SHP77 (cell line): ENCODE results near the gene CADM2.
A peak's percentile ranks its signal among the peaks of the same experiment; 100 is the strongest.
"Not testable (repeated sequence)": the region's sequence is repeated elsewhere in the genome, so short reads cannot be mapped to it uniquely, and the experiment has no call there.

ENCODE experiments used
- DNase-seq, 2 experiments: peaks; one replicate each; lab custom pipeline; 2025; lab: John Stamatoyannopoulos, UW

CADM2 gene

DNA sequence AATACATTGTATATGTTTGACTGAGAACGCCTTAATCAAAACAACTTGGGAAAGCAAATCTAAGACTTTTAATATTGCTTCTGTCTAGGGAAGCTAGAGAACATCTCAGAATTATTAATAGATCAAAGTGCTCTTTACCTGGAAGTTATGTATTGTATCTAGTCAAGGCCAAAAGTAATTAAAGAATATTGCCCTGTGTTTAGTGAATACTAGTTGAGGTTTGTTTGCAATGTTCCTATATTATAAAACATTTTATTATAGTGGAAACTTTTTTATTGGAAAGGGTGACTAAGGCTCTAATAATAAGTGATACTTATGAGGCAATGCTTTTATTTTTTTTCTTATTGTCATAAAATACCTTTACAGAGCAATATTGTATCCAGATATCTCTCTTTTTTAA is 118.2 kb downstream of the CADM2 start:
- no peak for DNase-seq

DNA sequence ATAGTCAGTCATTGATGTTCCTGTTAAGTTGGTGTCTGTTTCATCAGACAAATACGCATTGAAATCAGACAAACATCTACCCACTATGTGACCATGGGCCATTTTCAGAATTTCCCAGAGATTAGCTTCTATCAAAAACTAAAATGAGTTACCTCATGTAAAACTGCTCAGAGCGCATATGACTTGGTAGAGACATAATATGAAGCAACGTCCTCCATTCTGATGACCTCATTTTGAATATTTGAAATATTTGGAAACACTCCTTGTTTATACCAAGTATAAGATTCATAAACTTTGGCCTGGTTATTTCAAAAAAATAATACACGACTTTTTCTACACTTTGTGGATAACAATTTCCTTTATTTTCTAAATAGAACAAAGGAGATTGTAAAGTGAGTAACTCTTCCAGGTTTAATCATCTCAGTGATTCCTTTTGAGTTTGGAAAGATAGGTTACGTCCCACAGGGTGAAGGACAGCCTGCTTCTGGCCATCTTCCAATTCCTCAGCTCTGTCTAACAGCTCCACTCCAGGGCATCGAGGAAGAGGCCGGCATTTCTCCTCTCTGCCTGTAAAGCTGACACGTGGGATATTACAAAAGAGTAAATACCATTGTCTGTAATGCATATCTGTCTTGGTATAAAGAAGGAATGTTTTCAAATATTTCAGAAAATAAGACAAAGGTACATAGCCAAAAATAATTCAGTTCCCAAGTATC is 122.6 kb downstream of the CADM2 start:
- peak; percentile 5 to 43 for DNase-seq

DNA sequence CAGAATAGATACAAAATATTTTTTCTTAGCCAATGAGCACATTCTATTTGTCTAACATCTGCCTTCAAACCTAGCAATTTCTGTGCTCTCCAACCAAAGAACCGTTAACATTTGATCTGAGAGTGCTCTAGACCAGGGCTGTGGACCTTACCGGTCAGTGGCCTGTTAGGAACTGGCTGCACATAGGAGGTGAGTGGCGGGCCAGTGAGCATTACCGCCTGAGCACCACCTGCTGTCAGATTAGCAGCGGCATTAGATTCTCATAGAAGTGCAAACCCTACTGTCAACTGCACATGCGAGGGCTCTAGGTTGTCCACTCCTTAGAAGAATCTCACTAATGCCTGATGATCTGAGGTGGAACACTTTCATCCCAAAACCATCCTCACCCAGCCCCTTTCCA is 131.7 kb downstream of the CADM2 start:
- no peak for DNase-seq

DNA sequence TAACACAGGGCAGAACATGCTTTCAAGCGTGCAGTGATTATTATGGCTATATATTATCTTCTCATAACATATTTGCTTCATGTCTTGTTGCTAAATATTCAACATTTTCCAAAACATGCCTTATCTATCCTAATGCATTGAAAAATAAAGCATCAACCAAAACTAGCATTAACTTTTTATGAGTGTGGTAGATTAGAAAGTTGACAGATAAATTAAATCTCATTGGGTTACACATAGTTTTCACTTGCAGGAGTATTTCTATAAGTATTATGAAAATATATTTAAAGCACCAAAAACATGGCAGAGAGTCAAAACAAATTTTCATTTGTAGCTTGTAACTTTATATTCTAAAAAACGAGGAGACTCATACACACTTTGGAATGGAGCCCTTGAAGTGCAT is 141.5 kb downstream of the CADM2 start:
- DNase-seq = no peak

DNA sequence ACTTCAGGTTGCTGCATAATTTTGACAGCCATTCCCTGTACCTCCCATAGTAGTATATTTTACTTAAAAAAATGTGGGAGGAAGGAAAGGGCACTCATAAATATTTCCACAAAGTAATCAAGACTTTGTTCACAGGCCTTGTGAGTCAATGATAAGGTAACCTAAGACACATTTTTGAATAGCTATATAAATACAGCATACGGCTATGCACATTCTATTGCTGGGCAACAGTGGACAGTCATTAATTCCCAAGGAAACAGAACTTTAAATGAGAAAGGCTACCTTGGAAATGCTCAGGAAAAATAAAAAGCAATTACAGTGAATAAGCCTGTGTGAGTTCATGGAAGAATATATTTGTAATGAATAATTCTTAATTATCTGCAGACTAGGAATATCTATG is 144.0 kb downstream of the CADM2 start:
- DNase-seq = no peak

DNA sequence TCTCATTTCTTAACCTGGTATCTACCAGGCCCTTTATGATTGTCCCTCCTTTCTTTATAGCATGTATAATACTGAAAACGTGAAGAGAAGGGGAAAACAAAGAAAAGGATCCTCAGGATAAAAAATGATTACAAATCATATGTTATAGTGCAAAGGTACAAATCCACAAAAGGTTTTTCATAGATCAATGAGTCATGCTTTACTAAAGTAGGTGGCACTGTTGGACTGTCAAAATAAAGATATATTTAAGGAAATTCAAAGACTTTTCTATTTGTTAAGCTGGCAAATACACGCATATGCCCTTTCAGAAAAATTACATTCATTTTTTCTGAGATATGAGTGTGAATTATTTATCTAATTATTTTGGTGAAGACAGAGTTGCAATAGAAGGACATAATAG is 151.6 kb downstream of the CADM2 start:
- no peak for DNase-seq

DNA sequence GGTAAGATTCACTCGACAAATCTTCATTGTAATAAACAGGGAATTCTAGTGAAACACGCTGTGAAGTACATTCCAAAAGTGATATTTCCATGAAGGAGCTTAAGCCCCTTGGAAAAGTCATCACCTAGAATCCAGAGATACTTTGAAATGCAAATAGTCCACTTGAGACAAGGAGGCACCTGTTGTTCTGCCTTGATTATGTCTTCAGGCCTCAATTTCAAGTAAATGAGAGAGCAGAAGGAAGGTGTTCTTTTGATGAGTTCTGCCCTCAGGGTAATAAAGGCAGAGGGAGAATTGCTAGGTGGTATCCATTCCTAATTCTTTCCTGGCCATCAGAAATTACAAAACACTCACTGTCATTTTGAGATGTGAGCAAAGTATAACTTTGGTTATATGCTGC is 162.1 kb downstream of the CADM2 start:
- no peak for DNase-seq

DNA sequence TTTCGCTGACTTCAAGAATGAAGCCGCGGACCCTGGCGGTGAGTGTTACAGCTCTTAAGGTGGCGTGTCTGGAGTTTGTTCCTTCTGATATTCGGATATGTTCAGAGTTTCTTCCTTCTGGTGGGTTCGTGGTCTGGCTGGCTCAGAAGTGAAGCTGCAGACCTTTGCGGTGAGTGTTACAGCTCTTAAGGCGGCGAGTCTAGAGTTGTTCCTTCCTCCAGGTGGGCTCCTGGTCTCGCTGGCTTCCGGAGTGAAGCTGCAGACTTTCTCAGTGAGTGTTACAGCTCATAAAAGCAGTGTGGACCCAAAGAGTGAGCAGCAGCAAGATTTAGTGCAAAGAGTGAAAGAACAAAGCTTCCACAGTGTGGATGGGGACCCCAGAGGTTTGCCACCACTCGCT is 174.1 kb downstream of the CADM2 start:
- not testable (repeated sequence) for DNase-seq

DNA sequence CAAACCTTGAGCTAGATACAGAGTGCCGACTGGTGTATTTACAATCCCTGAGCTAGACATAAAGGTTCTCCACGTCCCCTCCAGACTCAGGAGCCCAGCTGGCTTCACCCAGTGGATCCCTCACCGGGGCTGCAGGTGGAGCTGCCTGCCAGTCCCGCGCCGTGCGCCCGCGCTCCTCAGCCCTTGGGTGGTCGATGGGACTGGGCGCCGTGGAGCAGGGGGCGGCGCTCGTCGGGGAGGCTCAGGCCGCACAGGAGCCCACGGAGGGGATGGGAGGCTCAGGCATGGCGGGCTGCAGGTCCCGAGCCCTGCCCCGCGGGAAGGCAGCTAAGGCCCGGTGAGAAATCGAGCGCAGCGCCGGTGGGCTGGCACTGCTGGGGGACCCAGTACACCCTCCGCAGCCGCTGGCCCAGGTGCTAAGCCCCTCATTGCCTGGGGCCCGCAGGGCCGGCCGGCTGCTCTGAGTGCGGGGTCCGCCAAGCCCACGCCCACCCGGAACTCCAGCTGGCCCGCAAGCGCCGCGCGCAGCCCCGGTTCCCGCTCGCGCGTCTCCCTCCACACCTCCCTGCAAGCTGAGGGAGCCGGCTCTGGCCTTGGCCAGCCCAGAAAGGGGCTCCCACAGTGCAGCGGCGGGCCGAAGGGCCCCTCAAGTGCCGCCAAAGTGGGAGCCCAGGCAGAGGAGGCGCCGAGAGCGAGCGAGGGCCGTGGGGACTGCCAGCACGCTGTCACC is 175.1 kb downstream of the CADM2 start:
- not testable (repeated sequence) for DNase-seq

DNA sequence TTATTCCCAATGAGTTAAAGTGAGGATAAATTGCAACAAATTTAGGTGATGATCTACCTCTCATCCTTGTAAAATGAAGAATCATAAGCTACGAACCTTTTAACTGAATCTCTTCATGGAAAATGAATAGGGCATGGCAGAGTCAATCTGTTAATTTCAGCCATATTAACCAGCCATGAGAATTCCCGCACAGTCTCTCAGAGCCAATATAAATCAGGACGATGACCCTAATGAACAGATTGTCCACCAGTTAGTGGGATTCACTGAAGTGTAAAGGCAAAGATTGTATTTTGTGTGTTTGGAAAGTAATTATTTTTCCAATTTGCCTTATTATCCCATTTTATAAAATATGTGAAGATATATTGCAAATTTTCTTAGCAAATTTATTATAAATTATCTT is 183.8 kb downstream of the CADM2 start:
- no peak for DNase-seq

DNA sequence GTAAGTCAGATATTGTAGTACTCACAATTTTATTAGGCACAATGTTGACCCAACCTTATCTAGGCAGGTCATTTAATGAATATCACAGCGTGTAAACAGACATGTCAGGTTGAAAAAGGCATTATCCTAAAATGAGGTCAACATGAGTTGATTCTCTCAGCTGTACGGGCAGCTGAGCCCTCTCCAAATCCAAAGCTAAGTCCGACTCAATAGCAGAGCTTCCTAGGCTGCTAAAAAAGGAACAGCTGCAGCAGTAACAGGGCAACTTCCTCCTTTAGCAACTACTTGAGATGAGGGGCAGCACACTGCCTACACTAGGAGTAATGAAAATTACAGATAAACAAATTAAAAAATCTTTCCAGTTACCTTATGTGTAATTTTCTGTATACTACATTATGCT is 189.2 kb downstream of the CADM2 start:
- DNase-seq = peak; percentile 49 to 60

DNA sequence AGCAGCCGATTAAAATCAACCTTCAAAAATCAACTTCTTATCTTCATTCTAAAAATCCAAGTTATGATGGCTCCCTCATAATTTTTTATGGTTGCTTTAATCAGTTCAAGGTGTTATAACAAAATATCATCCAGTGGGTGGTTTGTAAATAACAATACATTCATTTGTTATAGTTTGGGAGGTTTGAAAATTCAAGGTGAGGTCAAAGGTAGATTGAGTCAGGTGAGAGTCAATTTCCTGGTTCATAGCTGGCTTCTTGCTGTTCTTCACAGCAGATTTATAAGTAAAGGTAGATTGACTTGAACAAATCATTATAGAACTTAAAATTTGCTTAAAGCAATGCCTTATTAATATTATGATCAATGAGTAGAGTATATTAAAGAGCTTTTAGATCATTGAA is 192.8 kb downstream of the CADM2 start:
- no peak for DNase-seq

DNA sequence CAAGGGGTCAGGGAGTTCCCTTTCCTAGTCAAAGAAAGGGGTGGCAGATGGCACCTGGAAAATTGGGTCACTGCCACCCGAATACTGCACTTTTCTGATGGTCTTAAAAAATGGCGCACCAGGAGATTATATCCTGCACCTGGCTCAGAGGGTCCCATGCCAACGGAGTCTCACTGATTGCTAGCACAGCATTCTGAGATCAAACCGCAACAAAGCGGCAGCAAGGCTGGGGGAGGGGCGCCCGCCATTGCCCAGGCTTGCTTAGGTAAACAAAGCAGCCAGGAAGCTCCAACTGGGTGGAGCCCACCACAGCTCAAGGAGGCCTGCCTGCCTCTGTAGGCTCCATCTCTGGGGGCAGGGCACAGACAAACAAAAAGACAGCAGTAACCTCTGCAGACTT is 194.5 kb downstream of the CADM2 start:
- DNase-seq = not testable (repeated sequence)

DNA sequence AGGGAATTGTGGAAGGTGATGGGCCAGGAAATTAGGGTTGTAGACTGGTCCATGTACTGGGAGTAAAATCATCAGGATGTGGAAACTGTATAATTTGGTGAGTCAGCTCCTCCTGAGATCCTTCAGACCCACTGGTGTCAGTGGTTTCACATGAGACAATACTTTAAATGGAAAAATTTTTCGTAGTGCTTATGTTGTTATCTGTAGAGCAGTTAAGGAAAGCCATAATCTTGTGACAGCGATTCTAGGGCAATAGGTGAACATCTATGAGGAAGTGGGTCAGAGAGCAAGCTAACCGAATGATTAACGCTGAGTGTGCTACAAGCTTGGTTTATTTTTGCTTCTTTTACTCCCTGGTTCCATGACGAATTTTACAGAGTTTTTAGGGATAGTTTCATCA is 200.6 kb downstream of the CADM2 start:
- no peak for DNase-seq

DNA sequence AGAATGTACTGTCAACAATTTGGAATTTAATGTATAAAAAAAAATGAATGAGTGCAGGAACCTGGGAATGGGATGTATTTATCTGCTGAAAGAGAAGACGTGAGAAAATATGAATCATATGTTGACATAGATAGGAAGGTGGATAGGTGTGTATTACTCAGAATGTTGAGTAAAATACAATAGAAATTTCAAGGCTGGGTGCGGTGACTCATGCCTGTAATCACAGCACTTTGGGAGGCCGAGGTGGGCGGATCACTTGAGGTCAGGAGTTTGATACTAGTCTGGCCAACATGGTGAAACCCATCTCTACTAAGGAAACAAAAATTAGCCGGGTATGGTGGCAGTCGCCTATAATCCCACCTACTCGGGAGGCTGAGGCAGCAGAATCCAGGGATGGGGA is 202.8 kb downstream of the CADM2 start:
- no peak for DNase-seq

DNA sequence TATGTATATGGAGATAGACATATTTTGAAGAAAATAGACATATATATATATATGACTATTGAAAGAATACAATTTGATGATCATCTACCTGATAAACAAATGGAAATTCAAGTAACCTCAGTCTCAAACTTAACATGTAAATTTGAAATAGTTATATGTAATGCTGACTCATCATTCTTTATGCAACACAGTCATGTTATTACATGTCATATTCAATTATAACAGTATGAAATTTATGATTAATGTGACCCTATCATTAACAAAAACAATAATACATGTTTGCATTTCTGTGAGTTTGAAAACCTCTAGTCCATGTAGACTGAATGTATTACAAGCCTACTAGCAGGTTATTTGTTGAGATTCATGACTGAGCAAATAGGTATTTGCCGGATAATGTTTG is 204.1 kb downstream of the CADM2 start:
- DNase-seq = no peak

DNA sequence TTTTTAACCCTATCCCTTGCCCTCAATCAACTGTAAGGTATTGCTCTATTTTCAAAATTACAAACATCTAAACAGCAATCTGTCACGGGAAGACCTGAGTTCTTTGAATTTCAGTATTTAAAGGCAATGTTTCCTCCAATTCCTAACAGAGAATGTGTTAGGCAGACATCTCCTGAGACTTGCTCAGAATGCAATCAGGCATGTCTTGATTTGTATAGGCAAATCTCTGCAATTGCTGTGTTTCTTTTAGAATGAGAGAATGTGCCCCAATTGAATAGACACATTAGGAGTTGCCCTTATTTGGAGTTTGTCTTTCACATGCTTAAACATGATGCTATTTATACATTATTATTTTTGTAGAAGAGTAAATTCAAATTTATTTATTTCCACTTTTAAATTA is 205.6 kb downstream of the CADM2 start:
- no peak for DNase-seq

DNA sequence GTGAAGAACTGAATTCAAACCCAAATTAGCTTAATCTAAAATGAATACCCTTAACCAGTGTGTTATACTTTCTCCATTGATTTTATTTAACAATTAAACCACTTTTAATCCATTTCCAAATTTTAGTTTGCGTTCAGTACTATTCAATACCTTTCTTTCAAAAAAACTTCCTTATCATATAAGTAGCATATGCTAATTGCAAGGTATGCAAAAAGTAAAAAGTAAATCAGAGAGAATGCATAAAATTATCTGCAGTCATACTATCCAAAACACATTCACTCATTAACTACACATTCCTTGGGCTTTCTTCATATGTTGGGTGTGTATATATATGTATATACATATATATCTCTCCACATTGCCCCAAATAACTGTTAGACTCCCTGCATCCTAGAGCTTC is 208.8 kb downstream of the CADM2 start:
- DNase-seq = no peak

DNA sequence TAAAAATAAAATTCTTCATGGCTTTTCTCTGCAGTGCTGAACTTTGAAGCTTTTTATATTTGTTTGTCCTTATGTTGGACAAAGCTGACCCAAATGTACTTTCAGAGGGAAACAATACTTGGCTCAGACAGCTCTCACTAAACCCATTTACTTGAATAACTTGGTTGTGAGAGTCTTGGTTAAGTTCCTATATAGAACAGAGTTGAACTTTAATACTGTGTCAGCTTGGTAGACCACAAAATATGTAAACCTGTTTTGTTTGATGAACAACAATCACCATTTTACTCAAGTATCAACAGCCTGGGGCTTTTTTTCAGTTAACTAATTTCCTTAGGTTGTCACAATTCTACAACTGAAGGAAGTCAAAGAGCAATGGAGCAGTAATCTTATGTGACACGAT is 211.9 kb downstream of the CADM2 start:
- no peak for DNase-seq

DNA sequence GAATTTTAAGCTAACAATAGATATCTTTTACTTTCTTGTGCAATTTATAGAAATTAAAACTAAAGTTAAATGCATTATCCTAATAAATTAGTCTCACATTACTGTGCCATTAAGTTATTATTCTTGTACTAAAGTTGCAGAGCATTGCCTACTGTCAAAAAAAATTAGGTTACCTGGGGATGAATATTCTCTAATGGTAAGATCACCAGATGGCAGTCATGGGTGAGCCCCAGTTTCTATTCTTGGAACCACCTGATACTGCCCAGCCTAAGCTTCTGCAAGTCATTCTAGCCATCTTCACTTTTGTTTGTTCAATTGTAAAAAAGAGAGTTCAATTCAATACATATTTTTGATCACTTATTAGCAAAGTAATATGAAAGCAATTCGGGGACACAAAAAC is 213.2 kb downstream of the CADM2 start:
- no peak for DNase-seq

DNA sequence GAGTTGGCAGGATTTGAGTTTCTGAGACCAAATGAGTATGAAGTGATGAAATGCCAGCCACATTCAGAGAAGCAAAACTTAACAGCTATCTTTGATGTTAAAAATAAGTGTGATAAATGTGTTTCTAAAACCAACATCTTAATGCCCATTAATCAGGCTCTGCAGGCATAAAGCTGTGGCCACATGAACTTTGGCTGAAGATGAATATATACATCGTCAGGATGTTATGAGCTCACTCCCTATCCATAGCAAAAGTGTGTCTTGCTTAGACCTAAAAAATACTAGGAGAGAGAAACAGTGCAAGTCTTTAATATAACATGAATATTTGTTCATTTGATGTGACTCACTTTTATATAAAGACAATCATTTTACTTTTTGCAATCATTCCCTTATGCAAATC is 218.0 kb downstream of the CADM2 start:
- DNase-seq = no peak

DNA sequence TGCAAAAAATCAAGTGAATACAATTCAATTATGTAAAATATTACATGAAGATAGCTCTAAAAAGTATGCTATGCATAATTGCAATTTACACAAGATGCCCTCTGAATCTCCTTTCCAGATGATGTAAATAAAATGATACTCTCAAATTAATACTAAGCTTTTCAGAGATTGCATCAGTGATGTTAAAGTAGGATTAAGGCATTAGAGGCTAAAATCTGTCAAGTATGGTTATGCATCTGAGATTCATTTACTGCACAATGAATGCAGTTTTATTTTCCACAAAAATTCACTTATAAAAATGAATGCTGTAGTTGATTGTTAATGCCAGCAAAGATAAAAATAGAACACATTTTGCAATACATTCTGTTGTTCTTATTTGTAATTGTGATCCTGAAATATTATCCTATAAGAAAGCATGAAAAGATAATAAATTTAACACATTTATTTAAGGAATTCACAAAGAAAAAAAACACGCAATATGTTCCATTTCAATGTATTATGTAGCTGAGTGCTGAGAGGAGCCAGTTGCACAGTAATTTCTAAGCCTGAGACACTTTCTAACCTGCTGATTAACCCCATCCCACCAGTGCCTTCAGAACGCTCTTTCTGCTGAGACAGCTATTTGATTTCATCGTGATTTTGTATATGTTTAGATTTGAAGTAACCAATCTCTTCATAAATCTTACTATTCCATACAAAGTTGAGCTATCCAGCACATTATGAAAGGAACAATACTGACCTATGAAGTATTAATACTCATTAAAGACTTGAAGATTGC is 224.4 kb downstream of the CADM2 start:
- no peak for DNase-seq

DNA sequence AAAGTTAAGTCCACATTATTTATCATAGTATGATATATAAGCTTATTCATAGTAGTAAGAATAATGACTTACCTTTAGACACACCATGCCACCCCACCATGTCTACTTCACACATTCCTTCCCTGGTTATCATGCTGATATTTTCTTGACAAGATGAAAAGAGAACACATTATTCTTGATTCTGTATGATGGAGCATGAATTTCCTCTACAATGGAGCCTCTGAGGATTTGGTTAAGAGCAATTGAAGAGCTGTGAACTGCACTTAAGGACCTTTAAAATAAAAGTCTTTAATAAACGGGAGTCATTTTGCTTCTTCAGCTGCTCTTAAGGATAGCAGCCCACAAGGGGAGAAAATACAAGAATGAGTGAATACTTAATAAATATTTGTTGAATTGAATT is 226.7 kb downstream of the CADM2 start:
- DNase-seq = no peak
